GM12878 (cell line): Measurements from ENCODE around the gene KIF6. TPM values are rescaled to one million over a fixed set of nuclear protein-coding genes. Genes with fewer than 3 reads are reported as not detected.

Experiments used
- ATAC-seq: fragments of 200-7000 bp; cut with Tn5 transposase; 3 replicates; pipeline ENCODE4 v1.9.1; 2020; ENCODE audit warnings: mild to moderate bottlenecking, moderate library complexity
- BruUV-seq: library from RNA; stranded (reverse); fragments of 400-500 nt; replicated peaks from 2 replicates; lab custom pipeline; 2021; lab: Mats Ljungman, UMichigan
- CTCF ChIA-PET: fragments of 300-600 bp; sonication (Branson Sonifier 250); formaldehyde crosslinking; extraction: SDS; loops from one replicate; lab custom pipeline; 2021; ENCODE audit warnings: inconsistent platforms; lab: Yijun Ruan, JAX
- POLR2A ChIA-PET: fragments of 350-600 bp; formaldehyde crosslinking; extraction: SDS; loops from one replicate; lab custom pipeline; 2021; ENCODE audit warnings: inconsistent platforms; lab: Charles Lee
- RAD21 ChIA-PET: fragments of 300-600 bp; sonication (Branson Sonifier 250); formaldehyde crosslinking; loops from one replicate; lab custom pipeline; 2023; ENCODE audit warnings: antibody characterized with exemption; ENCODE audit not compliant: unreplicated experiment; lab: Charles Lee
- SMC1A ChIA-PET: fragments of 300-600 bp; sonication (Branson Sonifier 250); formaldehyde crosslinking; loops from one replicate; lab custom pipeline; 2023; ENCODE audit not compliant: unreplicated experiment, uncharacterized antibody; lab: Charles Lee
- DNase-seq: peaks from one replicate; pipeline ENCODE4 v3.0.0-alpha.2; 2011; ENCODE audit warnings: low read depth, low spot score
- FAIRE-seq: peaks from 3 replicates; lab custom pipeline; 2011; peaks lifted over from hg19 to GRCh38; lab: Jason Lieb, UNC
- H2AFZ ChIP-seq: 2 replicates; pipeline ENCODE4 v1.6.0; 2011; ENCODE audit warnings: low read depth, low read length, control low read depth; ENCODE audit not compliant: control insufficient read depth
- H3K27ac ChIP-seq: 2 replicates; pipeline ENCODE4 v1.5.1; 2011; ENCODE audit warnings: control low read depth; ENCODE audit not compliant: control insufficient read depth, insufficient read depth
- H3K27me3 ChIP-seq, 2 experiments: replicated peaks in 1 of 2; 2 replicates each; pipeline versions ENCODE4 v1.6.0 to v1.6.1; 2011; ENCODE audit warnings: low read length in 1 of 2; ENCODE audit not compliant: control insufficient read depth in 2 of 2, insufficient read depth in 2 of 2
- H3K36me3 ChIP-seq, 2 experiments: 2 replicates each; pipeline ENCODE4 v1.5.1; 2011; ENCODE audit warnings: low read length in 1 of 2; ENCODE audit not compliant: control insufficient read depth in 2 of 2, insufficient read depth in 2 of 2
- H3K4me1 ChIP-seq: 2 replicates; pipeline ENCODE4 v1.6.1; 2011; ENCODE audit warnings: mild to moderate bottlenecking, low read length, moderate library complexity, mixed read lengths; ENCODE audit not compliant: control insufficient read depth, insufficient read depth
- H3K4me2 ChIP-seq: 2 replicates; pipeline ENCODE4 v1.6.0; 2011; ENCODE audit warnings: control low read depth; ENCODE audit not compliant: control insufficient read depth, insufficient read depth
- H3K4me3 ChIP-seq: fragments of 200-600 bp; sonication (generic); 2 replicates; pipeline ENCODE4 v1.5.1; 2016
- H3K79me2 ChIP-seq: 2 replicates; pipeline ENCODE4 v1.6.0; 2011; ENCODE audit warnings: low read length; ENCODE audit not compliant: control insufficient read depth, insufficient read depth
- H3K9ac ChIP-seq: 2 replicates; pipeline ENCODE4 v1.8.0; 2011; ENCODE audit warnings: low read length, control low read depth, mixed read lengths; ENCODE audit not compliant: control insufficient read depth, insufficient read depth
- H3K9me3 ChIP-seq: replicated peaks from 3 replicates; pipeline ENCODE4 v1.5.1; 2011; ENCODE audit warnings: mild to moderate bottlenecking, low read length; ENCODE audit not compliant: control insufficient read depth, insufficient read depth
- H4K20me1 ChIP-seq: 2 replicates; pipeline ENCODE4 v1.6.0; 2011; ENCODE audit not compliant: control insufficient read depth, insufficient read depth
- CHD4 ChIP-seq: fragments of 200-600 bp; sonication (generic); IDR thresholded peaks from 2 replicates; pipeline ENCODE4 v1.6.1; 2016; ENCODE audit warnings: mild to moderate bottlenecking
- GABPA ChIP-seq: IDR thresholded peaks from 2 replicates; pipeline ENCODE4 v1.6.1; 2014; ENCODE audit warnings: antibody characterized with exemption, low read depth, mild to moderate bottlenecking, inconsistent platforms
- KAT2A ChIP-seq: conservative IDR thresholded peaks from 2 replicates; pipeline ENCODE4 v1.6.1; 2011; ENCODE audit warnings: low read depth, low read length; ENCODE audit not compliant: control insufficient read depth
- MEF2B ChIP-seq: fragments of 450-650 bp; IDR thresholded peaks from 2 replicates; pipeline ENCODE4 v1.6.1; 2018; ENCODE audit warnings: mild to moderate bottlenecking, moderate library complexity; ENCODE audit not compliant: partially characterized antibody, poor library complexity, severe bottlenecking
- PAX8 ChIP-seq: fragments of 450-650 bp; IDR thresholded peaks from 2 replicates; pipeline ENCODE4 v1.6.1; 2017; ENCODE audit warnings: mild to moderate bottlenecking, moderate library complexity
- PML ChIP-seq: IDR thresholded peaks from 2 replicates; pipeline ENCODE4 v1.6.1; 2012; ENCODE audit warnings: low read length, inconsistent platforms
- POLR2AphosphoS2 ChIP-seq: IDR thresholded peaks from 2 replicates; pipeline ENCODE4 v1.6.1; 2011; ENCODE audit warnings: low read depth, mild to moderate bottlenecking, low read length, improper control_type of control experiment, moderate library complexity
- SUPT20H ChIP-seq: IDR thresholded peaks from 2 replicates; pipeline ENCODE4 v1.6.1; 2011; ENCODE audit warnings: low read depth, mild to moderate bottlenecking, low read length, moderate library complexity, borderline replicate concordance; ENCODE audit not compliant: control insufficient read depth
- WGBS: methylation state at CpG from one replicate; pipeline ENCODE4 v1.1.6; 2016; ENCODE audit warnings: low lambda C conversion rate; ENCODE audit not compliant: insufficient replicate concordance, insufficient coverage; ENCODE audit errors: missing lambda C conversion rate; 5-methylcytosine and 5-hydroxymethylcytosine counted together
- in situ Hi-C: fragments of 300-500 bp; cut with MboI; formaldehyde crosslinking; loops from 9 replicates; pipeline ENCODE4 v1.14.3; 2018; ENCODE audit warnings: mixed read lengths
- intact Hi-C: fragments of 100-400 bp; cut with micrococcal nuclease; formaldehyde crosslinking; loops from one replicate; pipeline ENCODE4 v1.14.2; 2022; ENCODE audit not compliant: unreplicated experiment
- polyA plus RNA-seq, 11 experiments: library from polyadenylated mRNA; depleted of rRNA in 4 of 11; unstranded in 6 of 11; stranded (reverse) in 5 of 11; fragments of >200 nt; fragmentation: Nextera tagmentation in 4 of 11; fragmentation: Illumina TruSeq in 1 of 11; extraction: Ambion mirVana in 4 of 11; extraction: Trizol in 1 of 11; gene quantifications; 1 replicate in 1 of 11; 2 replicates in 10 of 11; pipeline versions ENCODE4 v1.2.1 to v1.2.3, GENCODE V29; 2011 to 2016; ENCODE audit warnings: inconsistent platforms in 2 of 11, missing spikeins in 2 of 11, low read depth in 1 of 11
- total RNA-seq, 4 experiments: library from RNA; depleted of rRNA in 3 of 4; stranded (reverse); fragments of >200 nt in 3 of 4; fragmentation: Illumina TruSeq in 1 of 4; extraction: Trizol in 1 of 4; gene quantifications; 2 replicates each; pipeline versions ENCODE4 v1.2.1 to v1.2.3, GENCODE V29; 2013 to 2021
- TF ChIP-seq, protein P1 (sequence below): IDR thresholded peaks from 2 replicates; pipeline ENCODE4 v1.6.1; 2011; ENCODE audit warnings: low read depth, mild to moderate bottlenecking, low read length, moderate library complexity, borderline replicate concordance; ENCODE audit errors: extremely low read depth
- TF ChIP-seq, protein P2 (sequence below): fragments of 450-650 bp; IDR thresholded peaks from 2 replicates; pipeline ENCODE4 v1.6.1; 2018; ENCODE audit warnings: mild to moderate bottlenecking, low read depth, moderate library complexity; ENCODE audit not compliant: partially characterized antibody
- TF ChIP-seq, protein P3 (sequence below): fragments of 450-650 bp; formaldehyde crosslinking; IDR thresholded peaks from 2 replicates; pipeline ENCODE4 v1.5.0; 2022; ENCODE audit warnings: mild to moderate bottlenecking, missing genetic modification characterization

The KIF6 gene
- total and polyA plus RNA-seq, 10 of the 15 experiments (the other 5 are each of a cell fraction or from before 2014, with no cell fraction given): 0.09 to 1.0 (median 0.28) TPM

DNA sequence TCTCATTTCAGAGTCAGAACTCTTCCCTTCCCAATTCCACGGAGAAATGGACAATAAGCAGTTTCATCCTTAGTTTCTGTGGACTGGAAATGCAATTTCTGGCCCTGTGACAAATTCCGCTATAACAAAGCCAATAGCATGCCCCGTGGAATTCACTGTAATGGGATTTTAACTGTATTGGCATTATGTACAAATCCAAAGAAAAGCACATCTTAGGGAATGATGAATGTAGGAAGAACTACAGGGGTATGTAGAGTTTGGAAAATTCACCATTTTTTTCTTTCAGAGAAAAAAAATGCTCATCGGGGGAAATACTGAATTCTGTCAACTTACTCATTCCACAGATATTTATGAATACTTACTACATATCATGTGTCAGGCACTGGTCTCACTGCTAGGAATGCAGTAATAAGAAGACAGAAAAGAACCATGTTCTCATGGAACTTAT, 43.5 kb downstream of the KIF6 start:
- RAD21 ChIA-PET: interaction anchor here (0.6 kb wide), 1 partner anchor 33 kb away, joined by 3 read pairs; no protein-coding TSS in a partner anchor
- intact Hi-C loops (no loop called here), in situ Hi-C loops (no loop called here)
- Histone ChIP-seq H3K27me3 (no peaks in the 10 kb centered on the region), H3K4me1 (no peaks in the 10 kb centered on the region; the same call in 1 of the 2 replicates), H3K9me3 (no peaks in the 10 kb centered on the region), H3K79me2 (no peaks in the 10 kb centered on the region), H2AFZ (no peak overlapping the region), H3K36me3 (no peaks in the 10 kb centered on the region), H3K9ac (no peak overlapping the region), H3K4me3 (no peak overlapping the region), H4K20me1 (no peaks in the 10 kb centered on the region), H3K27ac (no peak overlapping the region), H3K4me2 (no peak overlapping the region)
- SMC1A ChIA-PET: interaction anchor here (0.6 kb wide), 1 partner anchor 35 kb away, joined by 3 read pairs; no protein-coding TSS in a partner anchor
- BruUV-seq: no TSS peak
- FAIRE-seq (no peak), ATAC-seq (no peak), DNase-seq (no peak)
- TF ChIP-seq CHD4 (no peak), POLR2AphosphoS2 (no peak), PML (no peak), PAX8 (no peak), KAT2A (no peak), GABPA (no peak), SUPT20H (no peak), MEF2B (no peak)
- TF ChIP-seq, protein P1, sequence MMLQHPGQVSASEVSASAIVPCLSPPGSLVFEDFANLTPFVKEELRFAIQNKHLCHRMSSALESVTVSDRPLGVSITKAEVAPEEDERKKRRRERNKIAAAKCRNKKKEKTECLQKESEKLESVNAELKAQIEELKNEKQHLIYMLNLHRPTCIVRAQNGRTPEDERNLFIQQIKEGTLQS: no peak
- TF ChIP-seq, protein P2, sequence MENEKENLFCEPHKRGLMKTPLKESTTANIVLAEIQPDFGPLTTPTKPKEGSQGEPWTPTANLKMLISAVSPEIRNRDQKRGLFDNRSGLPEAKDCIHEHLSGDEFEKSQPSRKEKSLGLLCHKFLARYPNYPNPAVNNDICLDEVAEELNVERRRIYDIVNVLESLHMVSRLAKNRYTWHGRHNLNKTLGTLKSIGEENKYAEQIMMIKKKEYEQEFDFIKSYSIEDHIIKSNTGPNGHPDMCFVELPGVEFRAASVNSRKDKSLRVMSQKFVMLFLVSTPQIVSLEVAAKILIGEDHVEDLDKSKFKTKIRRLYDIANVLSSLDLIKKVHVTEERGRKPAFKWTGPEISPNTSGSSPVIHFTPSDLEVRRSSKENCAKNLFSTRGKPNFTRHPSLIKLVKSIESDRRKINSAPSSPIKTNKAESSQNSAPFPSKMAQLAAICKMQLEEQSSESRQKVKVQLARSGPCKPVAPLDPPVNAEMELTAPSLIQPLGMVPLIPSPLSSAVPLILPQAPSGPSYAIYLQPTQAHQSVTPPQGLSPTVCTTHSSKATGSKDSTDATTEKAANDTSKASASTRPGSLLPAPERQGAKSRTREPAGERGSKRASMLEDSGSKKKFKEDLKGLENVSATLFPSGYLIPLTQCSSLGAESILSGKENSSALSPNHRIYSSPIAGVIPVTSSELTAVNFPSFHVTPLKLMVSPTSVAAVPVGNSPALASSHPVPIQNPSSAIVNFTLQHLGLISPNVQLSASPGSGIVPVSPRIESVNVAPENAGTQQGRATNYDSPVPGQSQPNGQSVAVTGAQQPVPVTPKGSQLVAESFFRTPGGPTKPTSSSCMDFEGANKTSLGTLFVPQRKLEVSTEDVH: no peak
- TF ChIP-seq, protein P3, sequence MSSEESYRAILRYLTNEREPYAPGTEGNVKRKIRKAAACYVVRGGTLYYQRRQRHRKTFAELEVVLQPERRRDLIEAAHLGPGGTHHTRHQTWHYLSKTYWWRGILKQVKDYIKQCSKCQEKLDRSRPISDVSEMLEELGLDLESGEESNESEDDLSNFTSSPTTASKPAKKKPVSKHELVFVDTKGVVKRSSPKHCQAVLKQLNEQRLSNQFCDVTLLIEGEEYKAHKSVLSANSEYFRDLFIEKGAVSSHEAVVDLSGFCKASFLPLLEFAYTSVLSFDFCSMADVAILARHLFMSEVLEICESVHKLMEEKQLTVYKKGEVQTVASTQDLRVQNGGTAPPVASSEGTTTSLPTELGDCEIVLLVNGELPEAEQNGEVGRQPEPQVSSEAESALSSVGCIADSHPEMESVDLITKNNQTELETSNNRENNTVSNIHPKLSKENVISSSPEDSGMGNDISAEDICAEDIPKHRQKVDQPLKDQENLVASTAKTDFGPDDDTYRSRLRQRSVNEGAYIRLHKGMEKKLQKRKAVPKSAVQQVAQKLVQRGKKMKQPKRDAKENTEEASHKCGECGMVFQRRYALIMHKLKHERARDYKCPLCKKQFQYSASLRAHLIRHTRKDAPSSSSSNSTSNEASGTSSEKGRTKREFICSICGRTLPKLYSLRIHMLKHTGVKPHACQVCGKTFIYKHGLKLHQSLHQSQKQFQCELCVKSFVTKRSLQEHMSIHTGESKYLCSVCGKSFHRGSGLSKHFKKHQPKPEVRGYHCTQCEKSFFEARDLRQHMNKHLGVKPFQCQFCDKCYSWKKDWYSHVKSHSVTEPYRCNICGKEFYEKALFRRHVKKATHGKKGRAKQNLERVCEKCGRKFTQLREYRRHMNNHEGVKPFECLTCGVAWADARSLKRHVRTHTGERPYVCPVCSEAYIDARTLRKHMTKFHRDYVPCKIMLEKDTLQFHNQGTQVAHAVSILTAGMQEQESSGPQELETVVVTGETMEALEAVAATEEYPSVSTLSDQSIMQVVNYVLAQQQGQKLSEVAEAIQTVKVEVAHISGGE: no peak
- POLR2A ChIA-PET: no interaction called here
- CTCF ChIA-PET: no interaction called here
- WGBS: 21% methylated on average over 4 of the region's 4 CpGs
